HepG2 (cell line): Measurements from ENCODE around the gene AHCY.

Experiments used
- ETS1 ChIP-seq: sonication (generic); formaldehyde crosslinking; IDR thresholded peaks from 2 replicates; pipeline ENCODE4 v1.4.0; 2020; ENCODE audit warnings: missing genetic modification reagents
- ZFP37 ChIP-seq: sonication (generic); formaldehyde crosslinking; IDR thresholded peaks from 2 replicates; pipeline ENCODE4 v1.4.0; 2020; ENCODE audit warnings: missing genetic modification reagents, borderline replicate concordance

- TF ChIP-seq ETS1 (no peak), ZFP37 (CRISPR knock-in tag) (no peak)
These were observed 25.9 kb upstream of the AHCY start for GRCh38 chr20:34328928-34329677.
